Glomerular endothelial cell (primary cell): ENCODE data around the gene FAM81B. TPM values are rescaled to one million over a fixed set of nuclear protein-coding genes. Genes with fewer than 3 reads are reported as not detected.

ENCODE experiments used
- DNase-seq: peaks from one replicate; pipeline ENCODE4 v3.0.0-alpha.2; 2011; ENCODE audit warnings: low read depth, low spot score; ENCODE audit errors: extremely low read depth
- total RNA-seq: library from RNA; depleted of rRNA; stranded (reverse); fragments of >200 nt; gene quantifications from 2 replicates; pipeline ENCODE4 v1.2.3, GENCODE V29; 2015

The FAM81B gene
- total RNA-seq, 1 donor from 2014 or later: 0.47 TPM

GRCh38 chr5:95454536-95454935 is 63.4 kb downstream of the FAM81B start:
- no peak for DNase-seq

GRCh38 chr5:95460665-95461064 is 69.5 kb downstream of the FAM81B start:
- DNase-seq: no peak

- DNase-seq: no peak
Measured at GRCh38 chr5:95471487-95471886, 80.3 kb downstream of the FAM81B start.

GRCh38 chr5:95471942-95472341 is 80.8 kb downstream of the FAM81B start:
- no peak for DNase-seq

- no peak for DNase-seq
Measured at GRCh38 chr5:95484421-95484820, 93.3 kb downstream of the FAM81B start.

GRCh38 chr5:95486191-95486590 is 95.0 kb downstream of the FAM81B start:
- no peak for DNase-seq

- no peak for DNase-seq
Measured at GRCh38 chr5:95487880-95488279, 96.7 kb downstream of the FAM81B start.

Other genes with a start within 250 kb of the FAM81B start
- gene MCTP1, start 106.3 kb upstream of the FAM81B start, total RNA-seq: 9.0 and 51.7 TPM in 2 replicates
- 78.6 and 79.1 TPM in 2 replicates for gene SKIC3, start 163.6 kb downstream of the FAM81B start, total RNA-seq
- 7.5 and 11.9 TPM in 2 replicates for gene ARSK, start 163.7 kb downstream of the FAM81B start, total RNA-seq
- 0.10 and 0.82 TPM in 2 replicates for gene GPR150, start 228.7 kb downstream of the FAM81B start, total RNA-seq